Activated CD8-positive, alpha-beta memory T cell treated with anti-CD3 and anti-CD28 coated beads, Interleukin-2, amount 50 U/mL, for 48 hours (primary cell): ENCODE measurements around the gene SPNS3.

Source experiments
- DNase-seq: peaks from one replicate; pipeline ENCODE4 v3.0.0-alpha.2; 2020

The SPNS3 gene

DNA sequence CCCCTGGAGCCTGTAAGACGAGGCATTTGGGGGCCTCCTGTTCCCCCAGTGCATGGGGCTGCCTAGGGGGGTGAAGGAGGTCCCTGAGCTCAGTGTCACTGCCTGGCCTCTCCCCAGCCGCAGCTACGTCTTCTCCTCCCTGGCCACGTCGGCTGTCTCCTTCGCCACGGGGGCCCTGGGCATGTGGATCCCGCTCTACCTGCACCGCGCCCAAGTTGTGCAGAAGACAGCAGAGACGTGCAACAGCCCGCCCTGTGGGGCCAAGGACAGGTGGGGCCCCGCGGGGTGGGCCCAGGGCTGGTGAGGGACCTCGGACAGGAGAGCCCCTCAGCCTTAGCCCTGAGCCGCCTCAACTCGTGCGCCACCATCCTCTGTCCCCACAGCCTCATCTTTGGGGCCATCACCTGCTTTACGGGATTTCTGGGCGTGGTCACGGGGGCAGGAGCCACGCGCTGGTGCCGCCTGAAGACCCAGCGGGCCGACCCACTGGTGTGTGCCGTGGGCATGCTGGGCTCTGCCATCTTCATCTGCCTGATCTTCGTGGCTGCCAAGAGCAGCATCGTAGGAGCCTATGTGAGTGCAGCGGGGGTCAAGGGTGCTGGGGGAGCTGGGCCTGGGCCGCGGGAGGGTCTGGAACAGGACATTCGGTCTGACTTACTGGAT, 99.3 kb downstream of the SPNS3 start:
- no peak for DNase-seq

DNA sequence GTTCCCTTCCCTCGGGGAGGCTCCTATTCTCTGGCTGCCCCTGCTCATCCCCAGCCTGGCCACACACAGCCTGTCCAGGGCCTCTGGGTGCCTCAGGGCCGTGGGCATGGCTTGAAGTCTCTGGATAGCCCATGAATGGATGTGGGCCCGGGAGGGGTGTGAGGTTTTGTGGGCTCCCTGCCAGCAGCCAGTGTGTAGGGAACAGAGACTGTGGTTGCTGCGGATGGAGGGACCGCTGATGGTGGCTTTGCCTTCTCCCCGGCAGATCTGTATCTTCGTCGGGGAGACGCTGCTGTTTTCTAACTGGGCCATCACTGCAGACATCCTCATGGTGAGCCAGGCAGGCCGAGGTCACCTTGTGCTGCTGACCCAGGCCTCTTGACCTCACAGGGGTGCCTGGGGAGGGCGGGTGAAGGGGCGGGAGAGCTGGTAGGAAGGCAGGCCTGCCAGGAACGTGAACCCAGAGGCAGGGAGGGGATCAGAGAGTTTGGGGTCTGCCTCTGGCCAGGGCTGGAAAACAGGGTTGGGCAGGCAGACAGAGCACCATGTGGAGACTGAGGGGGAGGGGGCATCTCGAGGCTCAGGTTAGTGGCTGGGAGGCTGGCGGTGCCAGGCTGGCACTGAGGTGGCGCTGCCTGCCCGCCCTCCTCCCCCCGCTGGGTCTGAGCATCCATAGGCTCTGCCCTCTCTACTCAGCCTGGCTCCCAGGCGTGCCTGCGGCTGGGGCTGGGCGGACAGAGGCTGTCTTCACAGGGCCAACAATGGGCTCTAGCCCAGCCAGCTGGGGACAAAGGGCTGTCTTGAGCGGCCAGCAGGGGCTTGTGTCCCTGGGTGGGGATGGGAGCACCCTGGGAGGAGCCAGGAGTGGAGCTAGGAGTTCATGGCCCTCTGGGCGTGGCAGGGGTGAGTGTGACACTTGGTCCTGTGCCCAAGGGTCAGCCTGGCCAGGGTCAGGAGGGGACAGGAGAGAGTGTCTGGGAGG, 100.1 kb downstream of the SPNS3 start:
- DNase-seq: no peak

DNA sequence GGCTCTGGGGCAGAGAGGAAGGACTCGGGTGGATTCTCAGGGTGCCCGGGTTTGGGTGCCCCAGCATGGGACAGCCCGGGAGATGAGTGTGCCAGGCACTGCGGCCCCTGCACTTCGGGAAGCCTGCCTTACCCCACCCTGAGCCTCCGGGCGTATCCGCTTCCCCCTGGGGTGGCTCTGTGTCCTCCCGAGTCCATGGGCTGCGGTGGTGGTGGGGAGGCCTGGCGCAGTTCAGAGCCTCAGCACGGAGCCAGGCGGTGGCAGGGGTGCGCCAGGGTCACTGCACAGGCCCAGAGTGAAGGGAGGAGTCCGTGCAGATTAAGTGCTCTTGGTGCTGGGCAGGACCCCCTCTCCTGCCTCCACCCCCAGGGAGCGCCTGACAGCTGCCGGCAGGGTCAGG, 100.8 kb downstream of the SPNS3 start:
- DNase-seq: no peak

- no peak for DNase-seq
These were observed 101.4 kb downstream of the SPNS3 start for GRCh38 chr17:4534928-4535666.

GRCh38 chr17:4535667-4536258, 102.0 kb downstream of the SPNS3 start:
- DNase-seq: no peak

GRCh38 chr17:4536259-4536741, 102.6 kb downstream of the SPNS3 start:
- DNase-seq: no peak

- DNase-seq: no peak
These were observed 103.1 kb downstream of the SPNS3 start for GRCh38 chr17:4536742-4537411.
